GM21367 (cell line): ENCODE measurements around the gene ESAM.

Source experiments
- ATAC-seq: cut with Tn5 transposase; IDR thresholded peaks from one replicate; pipeline ENCODE4 v1.9.1; 2021; ENCODE audit not compliant: unreplicated experiment

Gene ESAM, protein sequence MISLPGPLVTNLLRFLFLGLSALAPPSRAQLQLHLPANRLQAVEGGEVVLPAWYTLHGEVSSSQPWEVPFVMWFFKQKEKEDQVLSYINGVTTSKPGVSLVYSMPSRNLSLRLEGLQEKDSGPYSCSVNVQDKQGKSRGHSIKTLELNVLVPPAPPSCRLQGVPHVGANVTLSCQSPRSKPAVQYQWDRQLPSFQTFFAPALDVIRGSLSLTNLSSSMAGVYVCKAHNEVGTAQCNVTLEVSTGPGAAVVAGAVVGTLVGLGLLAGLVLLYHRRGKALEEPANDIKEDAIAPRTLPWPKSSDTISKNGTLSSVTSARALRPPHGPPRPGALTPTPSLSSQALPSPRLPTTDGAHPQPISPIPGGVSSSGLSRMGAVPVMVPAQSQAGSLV

DNA sequence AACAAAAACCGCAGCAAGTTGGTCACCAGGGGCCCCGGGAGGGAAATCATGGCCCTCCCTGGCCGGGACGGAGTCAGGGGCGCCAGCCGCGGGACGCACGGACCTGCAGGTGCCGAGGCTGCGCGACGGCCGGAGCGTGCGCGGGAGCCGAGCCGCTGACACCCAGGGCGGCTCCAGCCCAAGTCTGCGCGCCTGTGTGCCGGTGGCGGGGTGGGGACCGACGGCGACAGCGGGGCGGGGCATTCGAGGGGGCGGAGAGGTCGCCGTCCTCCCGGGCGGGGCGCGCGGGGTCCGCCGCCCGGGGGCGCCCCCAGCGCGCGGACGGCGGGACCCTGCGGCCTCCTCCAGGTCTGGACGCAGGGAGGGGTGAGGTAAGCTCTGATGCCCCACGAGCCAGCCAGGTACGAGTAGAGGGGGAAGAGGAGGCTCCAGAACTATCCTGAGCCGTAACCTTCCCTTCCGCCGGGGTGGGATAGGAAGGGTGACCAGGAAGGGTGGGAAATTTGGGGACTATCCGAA, at the start of gene ESAM:
ESAM (minus strand) TSS at position 186 of the 519 bp plus-strand sequence; CDS start at position 50, 136 bp downstream.
- peak; percentile 51 for ATAC-seq

DNA sequence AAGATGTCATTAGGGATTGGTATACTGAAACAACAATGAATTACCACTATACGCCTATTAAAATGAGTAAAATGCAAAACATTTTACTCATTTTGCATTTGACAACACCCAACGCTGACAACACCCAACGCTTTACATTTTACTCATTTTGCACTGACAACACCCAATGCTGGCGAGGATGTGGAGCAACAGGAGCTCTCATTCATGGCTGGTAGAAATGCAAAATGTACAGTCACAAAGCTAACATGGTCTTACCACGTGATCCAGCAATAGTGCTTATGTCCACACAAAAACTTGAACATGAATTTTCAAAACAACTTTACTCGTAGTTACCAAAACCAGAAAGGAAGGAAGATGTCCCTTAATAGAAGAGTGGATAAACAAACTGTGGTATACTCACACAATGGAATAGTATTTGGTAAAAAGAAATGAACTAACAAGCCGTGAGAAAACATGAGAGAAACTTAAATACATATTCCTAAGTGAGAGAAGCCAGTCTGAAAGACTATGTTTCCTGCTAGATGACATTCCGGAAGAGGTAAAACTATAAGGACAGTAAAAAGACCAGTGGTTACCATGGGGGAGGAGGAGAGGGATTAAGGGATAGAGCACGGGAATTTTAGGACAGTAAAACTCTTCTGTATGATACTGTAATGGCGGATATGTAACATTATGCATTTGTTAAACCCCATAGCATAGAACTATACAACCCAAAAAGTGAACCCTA, 49.5 kb upstream of the ESAM start:
- ATAC-seq, result no peak

DNA sequence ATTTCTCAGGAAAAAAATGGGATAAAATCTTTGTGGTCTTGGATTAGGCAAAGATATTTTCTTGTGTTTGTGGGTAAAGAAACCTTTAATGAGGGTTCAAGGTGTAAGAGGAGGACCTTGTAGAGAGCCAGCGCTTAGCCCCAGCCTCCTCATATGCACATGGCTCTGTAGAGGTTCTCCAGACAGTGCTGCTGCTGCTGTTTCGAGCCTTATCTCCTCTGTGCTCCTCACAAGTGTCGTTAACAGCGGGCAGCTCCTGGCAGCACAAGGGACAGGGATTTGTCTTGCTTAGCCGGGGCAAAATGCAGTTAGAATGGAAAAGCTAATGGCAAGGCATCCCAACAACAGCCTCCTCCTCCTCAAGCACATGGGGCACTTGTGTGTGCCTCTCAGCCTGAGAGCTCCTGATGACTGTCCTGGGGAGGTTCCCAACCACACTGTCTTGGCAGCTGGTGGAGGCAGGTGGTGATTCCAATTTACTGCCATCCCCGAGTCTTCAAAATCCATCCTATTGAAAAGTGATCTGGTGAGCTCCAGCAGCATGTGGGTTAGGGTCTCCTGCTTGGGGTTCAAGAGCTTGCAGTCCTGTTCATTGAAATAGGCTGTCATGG, 45.7 kb upstream of the ESAM start:
- ATAC-seq, result no peak

DNA sequence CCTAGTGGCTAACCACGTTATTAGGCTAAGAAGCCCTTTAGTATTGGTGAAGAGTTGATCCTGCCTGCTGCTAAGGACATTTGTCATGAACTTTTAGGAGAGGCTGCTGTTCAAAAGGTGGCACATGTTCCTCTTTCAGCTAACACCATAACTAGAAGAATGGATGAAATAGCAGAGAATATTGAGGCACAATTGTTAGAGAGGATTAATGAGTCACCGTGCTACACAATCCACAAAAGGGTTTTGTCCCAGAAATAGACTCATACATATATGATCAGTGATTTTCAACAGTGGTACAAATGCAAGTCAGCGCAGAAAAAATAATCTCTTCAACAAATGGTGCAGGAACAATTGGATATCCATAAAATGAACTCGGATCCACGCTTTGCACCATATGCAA, 45.1 kb upstream of the ESAM start:
- no peak for ATAC-seq

DNA sequence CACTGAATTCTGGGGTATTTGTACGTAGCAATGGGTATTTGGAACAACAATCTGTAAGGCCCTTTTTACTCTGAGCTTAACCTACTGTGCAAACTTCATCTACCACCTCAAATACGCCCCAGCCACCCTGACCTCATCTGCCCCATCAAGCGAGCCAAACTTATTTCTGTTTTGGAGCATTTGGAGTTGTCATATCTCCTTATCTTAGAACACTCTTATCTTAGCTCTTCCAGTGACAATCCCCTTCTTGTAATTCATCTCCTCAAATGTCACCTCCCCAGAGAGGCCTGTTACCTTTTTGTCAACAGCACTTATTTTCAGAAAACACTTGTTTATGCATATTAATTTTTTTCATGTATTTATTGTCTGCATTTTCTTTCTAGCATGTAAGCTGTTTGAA, 42.8 kb upstream of the ESAM start:
- ATAC-seq, result no peak

DNA sequence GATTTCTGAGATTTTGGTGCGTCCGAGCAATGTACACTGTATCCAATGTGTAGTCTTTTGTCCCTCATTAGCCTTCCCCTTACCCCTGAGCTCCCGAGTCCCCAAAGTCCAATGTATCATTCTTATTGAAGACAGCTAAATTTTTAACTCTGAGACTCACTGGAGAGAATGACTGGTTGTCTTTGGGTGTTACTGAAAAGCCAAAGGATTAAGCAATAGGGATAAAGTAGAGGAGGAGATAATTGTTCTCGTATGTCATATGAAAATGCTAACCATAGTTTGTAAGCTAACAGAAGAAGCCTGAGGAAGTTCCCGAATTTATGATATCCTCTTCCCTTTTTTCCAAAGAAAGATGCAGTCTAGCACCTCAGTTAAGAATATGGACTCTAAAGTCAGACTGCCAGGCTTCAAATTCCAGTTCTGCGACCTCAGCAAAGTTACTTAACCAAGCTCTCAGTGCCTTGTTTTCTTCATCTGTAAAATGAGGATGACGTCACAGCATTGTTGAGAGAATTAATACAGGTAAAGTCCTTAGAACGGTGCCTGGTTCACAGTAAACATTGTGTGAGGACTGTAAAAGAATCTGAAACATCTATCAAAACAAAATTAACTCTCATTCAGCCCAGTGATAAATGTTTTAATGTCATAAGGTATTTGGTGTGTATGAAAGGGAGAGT, 39.7 kb upstream of the ESAM start:
- no peak for ATAC-seq

DNA sequence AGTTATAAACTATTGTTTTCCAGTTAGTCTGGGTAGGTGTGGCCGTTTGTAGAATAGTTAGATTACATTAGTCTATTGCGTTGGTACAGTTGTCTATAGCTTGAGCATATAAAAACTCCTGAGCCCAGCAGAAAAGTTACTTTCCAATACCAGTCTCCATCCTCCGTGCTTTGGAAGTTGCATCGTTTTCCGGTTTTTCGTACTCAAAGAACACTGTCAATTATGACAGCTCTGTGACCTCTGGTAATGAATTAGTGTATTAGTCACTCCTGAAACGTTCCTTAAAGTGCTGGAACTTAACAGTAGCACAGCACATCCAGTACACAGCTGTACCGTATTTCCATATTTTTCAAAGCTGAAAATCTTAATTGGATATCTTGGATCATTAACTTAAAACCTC, 38.9 kb upstream of the ESAM start:
- no peak for ATAC-seq

DNA sequence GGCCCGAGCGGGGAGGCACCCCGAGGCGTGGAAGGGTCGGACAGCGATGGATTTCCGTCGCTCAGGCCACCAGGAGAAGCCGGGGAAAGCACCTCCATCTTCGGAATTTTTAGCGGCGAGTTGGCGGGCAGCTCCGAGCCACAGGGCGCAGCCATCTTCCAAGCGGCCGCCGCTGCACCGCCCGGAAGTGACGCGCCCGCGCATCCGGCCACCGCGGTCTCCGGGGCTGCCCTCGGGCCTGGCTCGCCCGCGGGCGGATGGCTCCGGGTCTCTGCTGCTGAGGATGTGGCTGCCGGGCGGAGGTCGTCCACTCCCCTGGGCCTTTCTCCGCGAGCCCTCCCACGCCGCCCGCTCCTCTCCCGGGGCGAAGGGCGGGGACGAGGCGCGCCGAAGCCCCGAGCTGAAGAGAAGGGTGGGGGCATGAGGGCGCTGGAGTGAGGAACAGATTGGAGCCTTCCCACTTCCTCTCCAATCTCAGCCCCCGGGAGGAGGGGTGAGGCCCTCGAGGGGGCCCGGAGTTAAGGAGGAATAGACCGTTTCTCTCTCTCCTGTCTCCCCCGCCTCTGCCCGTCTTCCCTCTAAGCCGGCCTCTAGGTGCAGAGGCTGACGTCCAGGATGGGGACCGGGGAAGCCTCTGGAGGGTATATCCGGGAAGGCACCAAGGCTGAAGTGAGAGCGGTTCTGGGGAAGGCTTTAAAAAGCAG, 38.3 kb upstream of the ESAM start, which contains the start of gene MSANTD2:
MSANTD2 (minus strand) TSS at position 181 of the 704 bp plus-strand sequence; CDS start at position 155, 26 bp downstream.
- ATAC-seq, result peak; percentile 86

DNA sequence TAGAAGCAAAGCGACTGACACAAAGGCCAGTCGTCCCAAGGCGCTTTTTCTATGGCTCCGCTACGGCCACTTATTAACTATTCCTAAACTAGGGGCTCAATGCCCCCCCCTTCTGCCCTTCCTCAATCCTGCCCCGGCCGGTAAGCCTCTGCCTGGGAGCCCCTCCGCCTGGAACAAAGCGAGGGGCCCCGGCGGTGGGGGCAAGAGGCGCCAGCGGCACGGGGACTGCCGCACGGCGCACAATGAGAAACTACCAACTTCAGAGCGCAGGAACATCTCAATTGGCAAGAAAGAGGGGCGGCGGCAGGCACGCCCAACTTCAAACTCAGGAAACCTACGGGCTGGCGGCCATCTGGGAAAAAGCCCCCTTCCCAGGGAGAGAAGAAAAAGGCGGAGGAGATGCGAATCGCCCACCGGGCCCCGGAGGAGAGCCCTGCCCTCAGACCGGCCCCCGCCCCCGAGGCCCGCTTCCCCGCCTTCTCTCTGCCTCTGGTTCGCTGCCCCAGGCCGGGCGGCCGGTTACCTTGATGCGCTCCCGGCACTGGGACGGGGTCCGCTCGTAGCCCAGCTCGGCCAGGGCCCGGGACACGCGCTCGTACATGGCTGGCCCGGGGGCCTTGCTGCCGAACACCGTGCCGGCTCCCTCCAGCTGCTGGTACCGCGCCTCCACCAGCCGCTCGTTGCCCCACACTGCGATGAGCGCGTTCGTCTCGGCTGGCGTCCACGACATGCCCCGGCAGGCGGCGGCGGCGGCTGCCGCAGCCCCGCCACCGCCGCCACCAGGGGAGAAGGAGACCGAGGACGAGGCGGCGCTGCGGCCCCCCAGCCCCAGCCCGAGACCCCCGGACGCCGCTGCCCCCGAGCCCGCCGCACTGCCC, 37.5 kb upstream of the ESAM start:
- ATAC-seq, result peak; percentile 32

DNA sequence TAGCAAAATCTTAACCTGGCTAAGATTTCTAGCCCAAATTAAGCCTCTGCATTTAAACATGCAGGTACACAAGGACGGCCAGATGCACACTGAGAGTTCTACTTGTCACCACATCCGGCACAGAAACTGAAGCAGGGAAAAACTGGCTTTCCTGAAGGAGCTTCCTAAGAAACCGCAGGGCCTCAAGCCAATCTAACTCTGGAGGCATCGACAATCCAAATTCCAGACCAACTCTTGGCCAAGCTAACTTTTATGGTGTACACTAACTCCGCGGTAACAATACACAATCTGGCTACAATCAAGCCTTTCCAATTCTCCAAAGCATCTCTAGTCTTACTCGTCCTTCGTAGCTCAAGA, 36.9 kb upstream of the ESAM start:
- peak; percentile 22 for ATAC-seq

DNA sequence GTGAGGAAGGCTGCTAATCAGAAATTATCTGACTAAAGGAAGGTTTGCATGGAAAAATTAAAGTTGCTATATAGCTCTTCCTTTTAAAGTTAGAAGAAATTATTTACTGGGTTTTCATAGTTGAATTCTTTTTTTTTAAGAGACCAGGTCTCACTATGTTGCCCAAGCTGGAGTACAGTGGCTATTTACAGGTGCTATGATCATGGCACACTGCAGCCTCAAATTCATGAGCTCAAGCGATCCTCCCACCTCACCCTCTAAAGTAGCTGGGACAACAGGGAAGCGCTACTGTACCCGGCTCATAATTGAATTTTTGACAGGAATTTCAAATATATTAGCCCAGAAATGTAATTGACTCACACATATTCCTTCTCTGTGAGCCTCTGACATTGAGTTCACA, 34.2 kb upstream of the ESAM start:
- no peak for ATAC-seq

DNA sequence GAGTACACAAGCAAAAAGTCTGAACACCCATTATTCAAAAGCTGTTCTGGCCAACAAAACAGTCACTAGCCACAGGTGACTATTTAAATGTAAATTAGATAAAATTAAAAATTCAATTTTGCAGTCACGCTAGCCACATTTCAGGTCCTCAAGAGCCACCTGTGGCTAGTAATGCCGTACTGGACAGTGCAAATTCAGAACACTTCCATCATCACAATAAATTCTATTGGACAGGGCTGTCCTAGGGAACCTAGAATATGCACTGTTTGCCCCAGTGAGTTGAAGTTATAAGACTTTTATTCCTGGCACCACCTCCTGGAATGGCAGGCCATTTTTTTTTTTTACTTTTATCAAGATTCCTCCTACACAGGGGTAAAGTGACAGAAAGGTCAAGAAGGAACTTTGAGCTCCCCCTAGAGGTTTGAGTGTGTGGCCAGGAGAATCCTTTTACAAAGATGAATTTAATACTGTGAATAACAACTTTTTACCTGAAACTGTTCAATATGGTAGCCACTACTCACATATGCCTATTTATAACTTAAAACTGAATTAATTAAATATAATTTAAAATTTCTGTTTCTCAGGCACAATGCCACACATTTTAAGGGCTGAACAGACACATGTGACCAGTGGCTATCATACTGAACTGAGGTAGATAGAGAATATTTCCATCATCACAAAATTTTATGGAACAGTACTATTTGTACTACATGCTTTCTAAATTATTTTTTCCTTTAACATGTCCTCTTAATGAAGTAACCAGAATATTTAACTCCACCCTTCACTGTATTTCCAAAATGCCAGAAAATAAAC, 31.6 kb upstream of the ESAM start:
- ATAC-seq, result no peak

DNA sequence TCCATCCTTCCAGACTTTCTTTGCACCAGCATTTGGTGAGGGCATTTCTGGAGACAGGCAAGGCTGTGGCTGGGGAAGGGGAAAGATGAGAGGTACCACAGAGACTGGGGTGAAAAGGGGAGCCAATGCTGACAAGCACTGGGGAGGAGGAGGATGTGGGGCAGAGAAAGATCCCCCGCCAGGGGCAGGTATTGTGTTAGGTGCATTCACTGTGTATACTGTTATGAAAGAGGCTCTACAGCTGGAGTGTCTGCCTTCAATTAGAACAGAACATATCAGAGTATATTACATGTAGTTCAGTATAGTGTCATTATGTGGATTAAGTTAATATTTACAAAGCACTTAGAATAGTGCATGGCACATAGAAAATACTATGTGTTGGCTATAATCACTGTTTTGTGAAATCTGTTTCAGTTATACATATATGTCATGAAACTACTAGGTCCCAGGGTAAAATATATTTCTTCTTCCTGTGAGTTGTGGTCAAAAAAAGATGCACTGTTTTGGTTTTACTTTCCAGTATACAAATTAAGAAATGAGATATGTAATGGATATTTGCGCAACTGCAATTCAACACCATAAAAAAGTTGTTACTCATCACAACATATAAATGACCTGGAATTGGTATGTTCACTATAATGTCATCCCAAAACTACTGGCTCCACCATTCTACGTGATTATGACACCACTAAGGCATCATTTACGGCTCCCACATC, 29.7 kb upstream of the ESAM start:
- ATAC-seq, result peak; percentile 64

DNA sequence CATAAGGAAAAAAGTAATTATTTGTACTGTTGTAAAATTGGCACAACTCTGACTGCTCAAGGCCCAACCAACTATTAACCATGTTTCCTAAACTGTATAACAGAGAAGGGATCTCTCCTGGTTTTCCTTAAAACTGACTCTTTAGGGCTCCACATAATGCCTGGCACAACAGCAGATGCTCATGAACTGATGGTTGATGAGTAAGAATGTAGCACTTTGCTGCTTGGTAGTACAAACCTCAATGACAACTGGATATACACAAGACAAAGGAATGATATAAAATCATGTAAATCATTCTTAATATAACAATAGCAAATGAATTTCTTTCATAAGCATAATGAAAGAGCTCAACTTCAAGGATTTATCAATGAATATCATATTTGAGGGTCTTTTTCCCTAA, 26.4 kb upstream of the ESAM start:
- no peak for ATAC-seq

DNA sequence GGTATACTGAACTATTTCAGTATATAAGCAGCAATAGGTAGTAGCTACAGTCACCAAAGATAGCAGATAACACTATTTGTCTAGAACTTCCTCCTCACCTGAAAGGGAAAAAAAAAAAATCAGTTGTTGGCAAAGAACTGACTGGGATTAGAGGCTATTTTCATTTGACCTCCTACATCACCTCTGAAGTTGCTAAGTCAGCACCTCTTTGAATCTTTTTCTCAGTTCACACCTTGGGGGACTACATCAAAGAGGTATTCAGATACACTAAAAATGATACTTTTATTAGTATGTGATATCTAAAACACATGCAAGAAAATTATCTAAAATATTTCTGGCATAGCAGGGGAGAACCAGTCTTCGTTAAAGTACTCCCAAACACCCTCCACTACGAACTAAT, 22.0 kb upstream of the ESAM start:
- no peak for ATAC-seq

DNA sequence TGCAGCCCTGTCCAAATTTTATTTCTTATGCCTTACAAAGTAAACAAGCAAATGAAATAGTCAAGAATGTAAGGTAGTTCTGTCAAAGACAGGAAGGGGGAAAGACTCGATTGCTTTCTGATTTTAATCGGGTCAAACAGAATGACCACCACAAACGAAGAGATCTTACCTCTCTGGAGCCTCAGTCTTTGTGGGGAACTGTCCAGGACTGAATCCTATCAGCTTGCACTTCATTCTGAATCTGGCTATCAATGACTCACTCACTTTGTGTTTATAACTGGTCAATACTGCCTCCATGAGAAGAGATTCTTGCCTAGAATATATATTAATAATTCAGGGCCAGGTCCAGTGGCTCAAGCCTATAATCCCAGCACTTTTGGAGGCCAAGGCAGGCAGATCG, 20.9 kb upstream of the ESAM start:
- no peak for ATAC-seq

DNA sequence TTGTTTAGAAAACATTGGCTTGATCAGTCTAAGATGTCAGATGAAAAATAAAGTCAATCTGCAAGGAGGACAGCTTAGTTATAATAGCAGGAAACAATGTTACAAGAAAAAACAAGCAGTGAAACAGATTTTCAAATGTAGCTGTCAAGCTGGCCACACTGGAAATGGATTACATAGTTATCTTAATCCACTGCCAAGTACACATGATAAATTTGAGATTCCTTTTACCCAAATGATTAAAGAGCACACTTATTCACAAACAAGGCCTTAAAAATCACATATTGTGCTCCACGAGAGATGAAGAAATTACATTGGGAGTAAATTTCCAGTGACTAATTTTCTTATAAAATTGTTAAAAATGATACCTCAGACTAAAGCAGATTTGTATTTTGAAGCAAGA, 17.5 kb upstream of the ESAM start:
- no peak for ATAC-seq

DNA sequence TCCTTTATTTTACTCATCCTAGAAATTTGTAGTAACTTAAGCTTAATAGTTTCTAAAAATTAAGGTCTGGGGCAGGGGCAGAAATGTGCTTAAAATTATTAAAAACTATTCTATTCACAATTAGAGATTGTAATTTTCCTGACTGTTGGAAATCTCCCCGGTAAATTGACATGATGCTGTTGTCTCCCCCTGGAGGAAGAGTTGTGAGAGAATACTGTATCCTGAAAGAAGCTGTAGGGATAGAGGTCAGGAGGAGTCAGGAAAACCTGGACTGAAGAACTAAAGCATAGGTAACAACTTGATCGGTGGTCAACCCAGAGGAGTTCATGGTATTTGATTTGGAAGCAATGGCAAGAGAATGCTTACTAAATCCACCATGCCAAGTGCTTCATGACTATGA, 16.2 kb upstream of the ESAM start:
- no peak for ATAC-seq
